ENCODE data around the gene TRUB1. TPM values are rescaled to one million over a fixed set of nuclear protein-coding genes. Genes with fewer than 3 reads are reported as not detected.

Gene TRUB1
- total RNA-seq, 1 experiment from 2014 or later = 30.4 TPM

DNA sequence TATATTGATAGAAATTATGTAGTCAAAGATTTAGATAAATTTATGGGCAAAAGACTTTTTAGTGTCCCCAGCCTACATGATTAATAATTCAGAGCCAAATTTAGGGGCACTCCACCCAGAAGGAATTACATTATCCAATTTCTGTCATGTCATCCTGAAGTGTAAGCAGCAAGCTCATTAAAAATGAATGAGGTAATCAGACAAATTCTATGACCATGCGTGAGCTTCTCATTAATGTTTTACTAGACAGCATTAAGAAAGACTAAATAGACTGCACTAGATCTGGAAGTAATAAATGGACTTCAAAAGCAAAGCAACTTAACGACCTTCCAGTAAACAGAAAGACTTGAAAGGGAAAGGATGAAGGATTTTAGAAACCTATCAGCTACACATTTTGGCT is 22.7 kb upstream of the TRUB1 start:
- intact Hi-C loops (cut with micrococcal nuclease; ENCODE audit: unreplicated experiment) = no loop called here
- BruUV-seq (replicated peaks) = no TSS peak
- CTCF ChIA-PET = no interaction called here

DNA sequence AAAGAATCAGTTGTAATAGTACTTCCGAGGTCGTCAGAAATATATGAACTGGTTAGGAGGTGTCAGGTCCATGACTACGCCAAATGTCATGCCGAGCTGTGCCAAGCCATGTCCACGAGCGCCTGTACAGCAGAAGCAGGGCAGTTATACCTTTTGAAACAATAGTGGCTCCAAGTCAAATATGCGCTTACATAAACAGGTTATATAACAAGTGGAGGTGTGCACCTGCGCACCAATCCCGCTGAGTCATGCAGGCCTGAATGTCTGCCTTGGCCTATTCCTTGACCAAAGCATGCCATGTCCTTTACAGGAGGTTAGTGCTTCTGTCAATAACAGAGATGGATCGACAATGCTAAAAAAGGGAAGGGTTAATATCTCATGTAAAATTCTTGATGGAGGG is 21.3 kb upstream of the TRUB1 start:
- BruUV-seq (replicated peaks) = no TSS peak
- ATAC-seq = no peak

More for the DNA sequence above, 22.7 kb upstream of the TRUB1 start:
- POLR2A ChIA-PET = no interaction called here
- H3K27ac ChIP-seq (ENCODE audit: low read length) = no peak overlapping the region
- no peaks in the 10 kb centered on the region for H3K27me3 ChIP-seq (ENCODE audit: control insufficient read depth, insufficient read depth, low read length)
- in situ Hi-C loops (cut with HindIII; ENCODE audit: low pct_unique_long_range_greater_than_20kb, low sequenced_read_pairs) = no loop called here
- no peak for ATAC-seq
- no peak for TF ChIP-seq POLR2AphosphoS5 (IDR thresholded peaks at IDR 0.05; ENCODE audit: low read depth, low read length)
- no peak for TF ChIP-seq TCF7L2 (IDR thresholded peaks at IDR 0.05; ENCODE audit: low read depth, low read length)
- TF ChIP-seq, protein P1, sequence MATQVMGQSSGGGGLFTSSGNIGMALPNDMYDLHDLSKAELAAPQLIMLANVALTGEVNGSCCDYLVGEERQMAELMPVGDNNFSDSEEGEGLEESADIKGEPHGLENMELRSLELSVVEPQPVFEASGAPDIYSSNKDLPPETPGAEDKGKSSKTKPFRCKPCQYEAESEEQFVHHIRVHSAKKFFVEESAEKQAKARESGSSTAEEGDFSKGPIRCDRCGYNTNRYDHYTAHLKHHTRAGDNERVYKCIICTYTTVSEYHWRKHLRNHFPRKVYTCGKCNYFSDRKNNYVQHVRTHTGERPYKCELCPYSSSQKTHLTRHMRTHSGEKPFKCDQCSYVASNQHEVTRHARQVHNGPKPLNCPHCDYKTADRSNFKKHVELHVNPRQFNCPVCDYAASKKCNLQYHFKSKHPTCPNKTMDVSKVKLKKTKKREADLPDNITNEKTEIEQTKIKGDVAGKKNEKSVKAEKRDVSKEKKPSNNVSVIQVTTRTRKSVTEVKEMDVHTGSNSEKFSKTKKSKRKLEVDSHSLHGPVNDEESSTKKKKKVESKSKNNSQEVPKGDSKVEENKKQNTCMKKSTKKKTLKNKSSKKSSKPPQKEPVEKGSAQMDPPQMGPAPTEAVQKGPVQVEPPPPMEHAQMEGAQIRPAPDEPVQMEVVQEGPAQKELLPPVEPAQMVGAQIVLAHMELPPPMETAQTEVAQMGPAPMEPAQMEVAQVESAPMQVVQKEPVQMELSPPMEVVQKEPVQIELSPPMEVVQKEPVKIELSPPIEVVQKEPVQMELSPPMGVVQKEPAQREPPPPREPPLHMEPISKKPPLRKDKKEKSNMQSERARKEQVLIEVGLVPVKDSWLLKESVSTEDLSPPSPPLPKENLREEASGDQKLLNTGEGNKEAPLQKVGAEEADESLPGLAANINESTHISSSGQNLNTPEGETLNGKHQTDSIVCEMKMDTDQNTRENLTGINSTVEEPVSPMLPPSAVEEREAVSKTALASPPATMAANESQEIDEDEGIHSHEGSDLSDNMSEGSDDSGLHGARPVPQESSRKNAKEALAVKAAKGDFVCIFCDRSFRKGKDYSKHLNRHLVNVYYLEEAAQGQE (IDR thresholded peaks at IDR 0.05; ENCODE audit: insufficient read depth in 1 of 2, low read depth in 2 of 2, low read length in 1 of 2) = no peak
- no peak for TF ChIP-seq SIN3A (IDR thresholded peaks at IDR 0.05; ENCODE audit: borderline replicate concordance, insufficient read depth, low read depth, low read length)
- TF ChIP-seq, protein P2, sequence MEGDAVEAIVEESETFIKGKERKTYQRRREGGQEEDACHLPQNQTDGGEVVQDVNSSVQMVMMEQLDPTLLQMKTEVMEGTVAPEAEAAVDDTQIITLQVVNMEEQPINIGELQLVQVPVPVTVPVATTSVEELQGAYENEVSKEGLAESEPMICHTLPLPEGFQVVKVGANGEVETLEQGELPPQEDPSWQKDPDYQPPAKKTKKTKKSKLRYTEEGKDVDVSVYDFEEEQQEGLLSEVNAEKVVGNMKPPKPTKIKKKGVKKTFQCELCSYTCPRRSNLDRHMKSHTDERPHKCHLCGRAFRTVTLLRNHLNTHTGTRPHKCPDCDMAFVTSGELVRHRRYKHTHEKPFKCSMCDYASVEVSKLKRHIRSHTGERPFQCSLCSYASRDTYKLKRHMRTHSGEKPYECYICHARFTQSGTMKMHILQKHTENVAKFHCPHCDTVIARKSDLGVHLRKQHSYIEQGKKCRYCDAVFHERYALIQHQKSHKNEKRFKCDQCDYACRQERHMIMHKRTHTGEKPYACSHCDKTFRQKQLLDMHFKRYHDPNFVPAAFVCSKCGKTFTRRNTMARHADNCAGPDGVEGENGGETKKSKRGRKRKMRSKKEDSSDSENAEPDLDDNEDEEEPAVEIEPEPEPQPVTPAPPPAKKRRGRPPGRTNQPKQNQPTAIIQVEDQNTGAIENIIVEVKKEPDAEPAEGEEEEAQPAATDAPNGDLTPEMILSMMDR (IDR thresholded peaks at IDR 0.05) = no peak
- H3K9me3 ChIP-seq (ENCODE audit: control insufficient read depth, insufficient read depth, low read depth, low read length) = no peaks in the 10 kb centered on the region
- no peaks in the 10 kb centered on the region for H3K4me1 ChIP-seq (ENCODE audit: control insufficient read depth, insufficient read depth, low read length)
- H3K36me3 ChIP-seq (ENCODE audit: control insufficient read depth, insufficient read depth, low read length) = no peaks in the 10 kb centered on the region
- DNase-seq (ENCODE audit: low read depth, low spot score) = no peak
- no peak overlapping the region for H3K4me3 ChIP-seq (ENCODE audit: low read depth in 2 of 2, low read length in 2 of 2)

More for the DNA sequence above, 21.3 kb upstream of the TRUB1 start:
- no peak overlapping the region for H3K27ac ChIP-seq (ENCODE audit: low read length)
- intact Hi-C loops (cut with micrococcal nuclease; ENCODE audit: unreplicated experiment) = no loop called here
- DNase-seq (ENCODE audit: low read depth, low spot score) = no peak
- TF ChIP-seq POLR2AphosphoS5 (IDR thresholded peaks at IDR 0.05; ENCODE audit: low read depth, low read length) (no peak), SIN3A (IDR thresholded peaks at IDR 0.05; ENCODE audit: borderline replicate concordance, insufficient read depth, low read depth, low read length) (no peak), TCF7L2 (IDR thresholded peaks at IDR 0.05; ENCODE audit: low read depth, low read length) (no peak)
- TF ChIP-seq, protein P2 (IDR thresholded peaks at IDR 0.05) = no peak
- TF ChIP-seq, protein P1 (IDR thresholded peaks at IDR 0.05; ENCODE audit: insufficient read depth in 1 of 2, low read depth in 2 of 2, low read length in 1 of 2) = no peak
- H3K4me3 ChIP-seq (ENCODE audit: low read depth in 2 of 2, low read length in 2 of 2) = no peak overlapping the region
- H3K4me1 ChIP-seq (ENCODE audit: control insufficient read depth, insufficient read depth, low read length) = no peaks in the 10 kb centered on the region
- in situ Hi-C loops (cut with HindIII; ENCODE audit: low pct_unique_long_range_greater_than_20kb, low sequenced_read_pairs) = no loop called here
- ChIA-PET POLR2A (no interaction called here), CTCF (no interaction called here)
- H3K27me3 ChIP-seq (ENCODE audit: control insufficient read depth, insufficient read depth, low read length) = no peaks in the 10 kb centered on the region
- H3K9me3 ChIP-seq (ENCODE audit: control insufficient read depth, insufficient read depth, low read depth, low read length) = no peaks in the 10 kb centered on the region
- no peaks in the 10 kb centered on the region for H3K36me3 ChIP-seq (ENCODE audit: control insufficient read depth, insufficient read depth, low read length)

Measured in Panc1 (cell line).